ENCODE measurements around the gene IL25.
"Not testable (repeated sequence)": the region's sequence is repeated elsewhere in the genome, so short reads cannot be mapped to it uniquely, and the experiment has no call there.

Gene IL25

GRCh38 chr14:23411563-23412525 lies 39.2 kb downstream of the IL25 start:
- no peak for FAIRE-seq

- no peak for FAIRE-seq
These were observed 41.1 kb downstream of the IL25 start for GRCh38 chr14:23413681-23414080.

GRCh38 chr14:23414254-23414653 lies 41.6 kb downstream of the IL25 start:
- FAIRE-seq = no peak

- FAIRE-seq = no peak
These were observed 42.6 kb downstream of the IL25 start for GRCh38 chr14:23414906-23415820.

- FAIRE-seq = no peak
These were observed 43.5 kb downstream of the IL25 start for GRCh38 chr14:23415821-23416778.

GRCh38 chr14:23416801-23417200 lies 44.2 kb downstream of the IL25 start:
- no peak for FAIRE-seq

- FAIRE-seq = not testable (repeated sequence)
These were observed 44.7 kb downstream of the IL25 start for GRCh38 chr14:23417269-23417668.

- FAIRE-seq = no peak
These were observed 45.4 kb downstream of the IL25 start for GRCh38 chr14:23418021-23418420.

- FAIRE-seq = not testable (repeated sequence)
These were observed 47.0 kb downstream of the IL25 start for GRCh38 chr14:23419646-23420045.

- FAIRE-seq = no peak
These were observed 49.0 kb downstream of the IL25 start for GRCh38 chr14:23421594-23421993.

- FAIRE-seq = no peak
These were observed 51.0 kb downstream of the IL25 start for GRCh38 chr14:23423657-23424056.

GRCh38 chr14:23425169-23425568 lies 52.6 kb downstream of the IL25 start:
- FAIRE-seq = no peak

- not testable (repeated sequence) for FAIRE-seq
These were observed 53.2 kb downstream of the IL25 start for GRCh38 chr14:23425798-23426197.

All from colon (tissue), 2 donors.